Dermis blood vessel endothelial cell (primary cell): Measurements from ENCODE around the gene CCM2. TPM values are rescaled to one million over a fixed set of nuclear protein-coding genes. Genes with fewer than 3 reads are reported as not detected.
A peak's percentile ranks its signal among the peaks of the same experiment; 100 is the strongest.

Source experiments
- DNase-seq: peaks from one replicate; pipeline ENCODE4 v3.0.0; 2010
- total RNA-seq: library from RNA; depleted of rRNA; stranded (reverse); fragments of >200 nt; gene quantifications from 2 replicates; pipeline ENCODE4 v1.2.3, GENCODE V29; 2014

The CCM2 gene
- total RNA-seq, 1 donor from 2014 or later = 76.4 TPM

GRCh38 chr7:44969049-44969700 lies 30.8 kb upstream of the CCM2 start:
- no peak for DNase-seq

GRCh38 chr7:44969701-44970522 lies 30.1 kb upstream of the CCM2 start:
- no peak for DNase-seq

GRCh38 chr7:44970523-44971051 lies 29.4 kb upstream of the CCM2 start:
- DNase-seq = no peak

- no peak for DNase-seq
Measured at GRCh38 chr7:44971188-44971901, 28.7 kb upstream of the CCM2 start.

- DNase-seq = no peak
Measured at GRCh38 chr7:44971902-44972441, 28.0 kb upstream of the CCM2 start.

- no peak for DNase-seq
Measured at GRCh38 chr7:44972562-44972961, 27.4 kb upstream of the CCM2 start.

GRCh38 chr7:44973610-44974401 lies 26.2 kb upstream of the CCM2 start:
- DNase-seq = peak; percentile 65

GRCh38 chr7:44974549-44974948 lies 25.5 kb upstream of the CCM2 start:
- no peak for DNase-seq

- DNase-seq = no peak
Measured at GRCh38 chr7:44975331-44976039, 24.5 kb upstream of the CCM2 start.

- no peak for DNase-seq
Measured at GRCh38 chr7:44976040-44976745, 23.8 kb upstream of the CCM2 start.

GRCh38 chr7:44976746-44977196 lies 23.2 kb upstream of the CCM2 start:
- no peak for DNase-seq

- no peak for DNase-seq
Measured at GRCh38 chr7:44977304-44977958, 22.6 kb upstream of the CCM2 start.

- DNase-seq = no peak
Measured at GRCh38 chr7:44977959-44978335, 22.1 kb upstream of the CCM2 start.

GRCh38 chr7:44978511-44979366 lies 21.3 kb upstream of the CCM2 start, which contains the start of gene MYO1G:
Gene MYO1G, minus strand, starts transcription at chr7:44979015. Its CDS starts 54 bp downstream, at chr7:44978961.
- DNase-seq = no peak

- DNase-seq = no peak
Measured at GRCh38 chr7:44979481-44980392, 20.3 kb upstream of the CCM2 start.

GRCh38 chr7:44980393-44981034 lies 19.5 kb upstream of the CCM2 start:
- no peak for DNase-seq

- DNase-seq = no peak
Measured at GRCh38 chr7:44981035-44981706, 18.8 kb upstream of the CCM2 start.
